Spleen (tissue), 11 donors: ENCODE data around the gene PPIA. TPM values are rescaled to one million over a fixed set of nuclear protein-coding genes. Genes with fewer than 3 reads are reported as not detected.
"Not testable (repeated sequence)": the region's sequence is repeated elsewhere in the genome, so short reads cannot be mapped to it uniquely, and the experiment has no call there.

Source experiments
- DNase-seq: peaks from one replicate; pipeline ENCODE4 v3.0.0-alpha.2; 2020
- H3K27ac ChIP-seq, 8 donors: fragments of 200-600 bp; sonication (generic) in 7 of 8; 1 replicate in 4 of 8; 2 replicates in 4 of 8; pipeline versions ENCODE4 v1.5.0 to v1.8.0; 2016 to 2021; ENCODE audit warnings: inconsistent platforms in 4 of 8, mild to moderate bottlenecking in 4 of 8, moderate library complexity in 1 of 8
- H3K27me3 ChIP-seq, 7 donors: fragments of 200-600 bp; sonication (generic) in 6 of 7; replicated peaks in 1 of 7; 1 replicate in 4 of 7; 2 replicates in 3 of 7; pipeline versions ENCODE4 v1.5.0 to v1.8.0; 2016 to 2021; ENCODE audit warnings: inconsistent platforms in 3 of 7, mild to moderate bottlenecking in 1 of 7
- H3K36me3 ChIP-seq, 6 donors: fragments of 200-600 bp; sonication (generic) in 5 of 6; 1 replicate in 4 of 6; 2 replicates in 2 of 6; pipeline versions ENCODE4 v1.5.0 to v1.8.0; 2016 to 2021; ENCODE audit warnings: inconsistent platforms in 2 of 6
- H3K4me1 ChIP-seq, 6 donors: fragments of 200-600 bp; sonication (generic) in 5 of 6; 1 replicate in 3 of 6; 2 replicates in 3 of 6; pipeline versions ENCODE4 v1.5.0 to v1.8.0; 2016 to 2021; ENCODE audit warnings: inconsistent platforms in 3 of 6
- H3K4me3 ChIP-seq, 8 donors: fragments of 200-600 bp; sonication (generic) in 7 of 8; 1 replicate in 4 of 8; 2 replicates in 4 of 8; pipeline versions ENCODE4 v1.5.0 to v1.8.0; 2016 to 2021; ENCODE audit warnings: inconsistent platforms in 4 of 8, mild to moderate bottlenecking in 4 of 8, moderate library complexity in 2 of 8
- H3K9me3 ChIP-seq, 8 donors: fragments of 200-600 bp; sonication (generic) in 7 of 8; 1 replicate in 4 of 8; 2 replicates in 4 of 8; pipeline versions ENCODE4 v1.5.0 to v1.8.0; 2016 to 2021; ENCODE audit warnings: inconsistent platforms in 4 of 8
- CTCF ChIP-seq, 11 experiments: fragments of 200-600 bp in 7 of 11; fragments of 450-650 bp in 4 of 11; sonication (generic) in 4 of 11; IDR thresholded peaks in 8 of 11; conservative IDR thresholded peaks in 3 of 11; 1 replicate in 7 of 11; 2 replicates in 4 of 11; pipeline versions ENCODE4 v1.4.0 to v1.8.0; 2016 to 2021; ENCODE audit warnings: antibody characterized with exemption in 11 of 11, inconsistent platforms in 4 of 11, mild to moderate bottlenecking in 1 of 11
- POLR2A ChIP-seq, 3 donors: fragments of 450-650 bp; IDR thresholded peaks; one replicate each; pipeline ENCODE4 v1.5.1; 2017; ENCODE audit warnings: antibody characterized with exemption in 3 of 3, mild to moderate bottlenecking in 1 of 3
- POLR2AphosphoS5 ChIP-seq, 3 donors: sonication (generic); formaldehyde crosslinking; IDR thresholded peaks; one replicate each; pipeline ENCODE4 v1.5.1; 2017; ENCODE audit warnings: antibody characterized with exemption in 3 of 3
- WGBS, 5 donors: extraction: QIAGEN DNeasy Blood & Tissue Kit in 3 of 5; methylation state at CpG; one replicate each; pipeline versions ENCODE4 v1.1.5 to v1.1.7; 2013 to 2018; 5-methylcytosine and 5-hydroxymethylcytosine counted together
- intact Hi-C: fragments of 100-400 bp; cut with DNase I; formaldehyde crosslinking; loops from one replicate; pipeline ENCODE4 v1.15.0; 2023; ENCODE audit warnings: low total_unique reads
- polyA plus RNA-seq, 3 donors: library from polyadenylated mRNA; stranded (reverse); fragments of 200-250 nt; gene quantifications; one replicate each; pipeline ENCODE4 v1.2.1, GENCODE V29; 2013
- total RNA-seq, 7 donors: library from RNA; depleted of rRNA in 3 of 7; stranded (reverse); fragments of >200 nt in 3 of 7; fragmentation: NEBNext Ultra II Directional in 4 of 7; extraction: Animal tissue kit (Norgen Biotek cat#: 25700) in 4 of 7; gene quantifications; one replicate each; pipeline versions ENCODE4 v1.1.0 to v1.2.1, GENCODE V29; 2016 to 2021
- donor health status: healthy with polysubstance abuse.
- donor health status: DM: no; HTN: no; CAD: no; lungs with moderate emphysema.
- donor health status: DM: no; HTN: no; CAD: no.
- donor health status: Bipolar disorder and iron deficiency.
- donor health status: healthy.
- donor health status: DM: no; HTN: no; CAD: no.
- donor health status: DM: yes; HTN: yes; CAD: no.

The PPIA gene
- total and polyA plus RNA-seq, 10 donors = 877 to 3,651 (median 1,259) TPM

GRCh38 chr7:44772867-44773266 is 23.6 kb upstream of the PPIA start:
- Histone ChIP-seq H3K27me3 (no peaks in the 10 kb centered on the region), H3K36me3 (peaks cover 0 to 6% (median 2%) of the 10 kb centered on the region in 6 donors), H3K9me3 (no peaks in the 10 kb centered on the region), H3K4me3 (no peak overlapping the region), H3K27ac (no peak overlapping the region), H3K4me1 (peaks cover 27 to 36% (median 32%) of the 10 kb centered on the region in 6 donors)
- intact Hi-C loops = no loop called here
- TF ChIP-seq POLR2AphosphoS5 (IDR thresholded peaks at IDR 0.05) (no peak), POLR2A (IDR thresholded peaks at IDR 0.05) (no peak), CTCF (IDR thresholded peaks at IDR 0.05 in 8 of 11, conservative IDR thresholded peaks at IDR 0.05 in 3 of 11) (no peak)
- no peak for DNase-seq
- WGBS, 5 donors = 76 to 81% (median 78%) methylated on average over 10 of the region's 10 CpGs

GRCh38 chr7:44774486-44774885 is 22.0 kb upstream of the PPIA start:
- H3K27me3 ChIP-seq, intact Hi-C loops, H3K9me3 ChIP-seq, H3K4me3 ChIP-seq, H3K27ac ChIP-seq, DNase-seq, H3K36me3 ChIP-seq: not testable (repeated sequence)
- 53 to 77% (median 71%) methylated on average over 3 of the region's 3 CpGs for WGBS, 5 donors
- peaks cover 12 to 20% (median 16%) of the 10 kb centered on the region in 6 donors for H3K4me1 ChIP-seq

- TF ChIP-seq POLR2A (IDR thresholded peaks at IDR 0.05) (no peak), POLR2AphosphoS5 (IDR thresholded peaks at IDR 0.05) (no peak), CTCF (IDR thresholded peaks at IDR 0.05 in 8 of 11, conservative IDR thresholded peaks at IDR 0.05 in 3 of 11) (no peak)
- 79 to 94% (median 84%) methylated on average over 6 of the region's 6 CpGs for WGBS, 5 donors
- intact Hi-C loops = no loop called here
- Histone ChIP-seq H3K9me3 (no peaks in the 10 kb centered on the region), H3K4me1 (peaks cover 1 to 9% (median 6%) of the 10 kb centered on the region in 6 donors), H3K36me3 (no peaks in the 10 kb centered on the region), H3K27ac (no peak overlapping the region), H3K4me3 (no peak overlapping the region), H3K27me3 (no peaks in the 10 kb centered on the region)
- no peak for DNase-seq
Measured at GRCh38 chr7:44775383-44776107, 20.9 kb upstream of the PPIA start.

GRCh38 chr7:44776211-44776610 is 20.3 kb upstream of the PPIA start:
- no peaks in the 10 kb centered on the region for H3K27me3 ChIP-seq
- 91 to 98% (median 93%) methylated on average over 3 of the region's 3 CpGs for WGBS, 5 donors
- no peaks in the 10 kb centered on the region for H3K36me3 ChIP-seq
- TF ChIP-seq POLR2A (IDR thresholded peaks at IDR 0.05) = no peak
- no peak for TF ChIP-seq CTCF (IDR thresholded peaks at IDR 0.05 in 8 of 11, conservative IDR thresholded peaks at IDR 0.05 in 3 of 11)
- no peak overlapping the region for H3K27ac ChIP-seq
- no peaks in the 10 kb centered on the region for H3K9me3 ChIP-seq
- DNase-seq = no peak
- intact Hi-C loops = no loop called here
- H3K4me1 ChIP-seq = peaks cover 0 to 2% (median under 1%) of the 10 kb centered on the region in 6 donors
- no peak overlapping the region for H3K4me3 ChIP-seq
